GM03348 (cell line): ENCODE data around the gene STOX1.
"Not testable (repeated sequence)": the region's sequence is repeated elsewhere in the genome, so short reads cannot be mapped to it uniquely, and the experiment has no call there.

Source experiments
- DNase-seq: peaks from one replicate; pipeline ENCODE4 v3.0.0; 2012; ENCODE audit warnings: low spot score

The STOX1 gene

GRCh38 chr10:68828833-68829232 is 1.5 kb downstream of the STOX1 start:
- no peak for DNase-seq

GRCh38 chr10:68829521-68829920 is 2.2 kb downstream of the STOX1 start:
- DNase-seq = no peak

GRCh38 chr10:68829952-68830351 is 2.6 kb downstream of the STOX1 start:
- no peak for DNase-seq

GRCh38 chr10:68831961-68832455 is 4.7 kb downstream of the STOX1 start:
- DNase-seq = no peak

GRCh38 chr10:68832601-68833000 is 5.3 kb downstream of the STOX1 start:
- no peak for DNase-seq

GRCh38 chr10:68837626-68838322 is 10.4 kb downstream of the STOX1 start:
- DNase-seq = no peak

- DNase-seq = not testable (repeated sequence)
Observed at GRCh38 chr10:68840650-68841049, 13.3 kb downstream of the STOX1 start.

- no peak for DNase-seq
Observed at GRCh38 chr10:68848281-68848680, 20.9 kb downstream of the STOX1 start.

- no peak for DNase-seq
Observed at GRCh38 chr10:68848806-68849205, 21.5 kb downstream of the STOX1 start.

- no peak for DNase-seq
Observed at GRCh38 chr10:68856352-68856751, 29.0 kb downstream of the STOX1 start.

- no peak for DNase-seq
Observed at GRCh38 chr10:68857005-68857404, 29.7 kb downstream of the STOX1 start.

- no peak for DNase-seq
Observed at GRCh38 chr10:68861253-68861652, 33.9 kb downstream of the STOX1 start.

GRCh38 chr10:68864611-68865010 is 37.3 kb downstream of the STOX1 start:
- no peak for DNase-seq

GRCh38 chr10:68868173-68868572 is 40.8 kb downstream of the STOX1 start:
- not testable (repeated sequence) for DNase-seq

GRCh38 chr10:68869623-68870022 is 42.3 kb downstream of the STOX1 start:
- no peak for DNase-seq

- no peak for DNase-seq
Observed at GRCh38 chr10:68870061-68870460, 42.7 kb downstream of the STOX1 start.

- no peak for DNase-seq
Observed at GRCh38 chr10:68870545-68871104, 43.3 kb downstream of the STOX1 start.

- peak; percentile 28 for DNase-seq
Observed at GRCh38 chr10:68871105-68871711, 43.9 kb downstream of the STOX1 start.

GRCh38 chr10:68871731-68872342 is 44.5 kb downstream of the STOX1 start:
- no peak for DNase-seq

- DNase-seq = no peak
Observed at GRCh38 chr10:68876246-68877138, 49.2 kb downstream of the STOX1 start.

GRCh38 chr10:68877482-68878110 is 50.3 kb downstream of the STOX1 start:
- DNase-seq = no peak
